Measurements from ENCODE around the gene PAAF1. TPM values are rescaled to one million over a fixed set of nuclear protein-coding genes. Genes with fewer than 3 reads are reported as not detected.
"Not testable (repeated sequence)": the region's sequence is repeated elsewhere in the genome, so short reads cannot be mapped to it uniquely, and the experiment has no call there.

PAAF1 gene
- polyA plus RNA-seq, 2 donors: 6.2 to 9.5 TPM

GRCh38 chr11:73878771-73879170 lies 2.0 kb downstream of the PAAF1 start:
- WGBS, 2 donors: 56 to 63% methylated on average over 1 of the region's 1 CpG

DNA sequence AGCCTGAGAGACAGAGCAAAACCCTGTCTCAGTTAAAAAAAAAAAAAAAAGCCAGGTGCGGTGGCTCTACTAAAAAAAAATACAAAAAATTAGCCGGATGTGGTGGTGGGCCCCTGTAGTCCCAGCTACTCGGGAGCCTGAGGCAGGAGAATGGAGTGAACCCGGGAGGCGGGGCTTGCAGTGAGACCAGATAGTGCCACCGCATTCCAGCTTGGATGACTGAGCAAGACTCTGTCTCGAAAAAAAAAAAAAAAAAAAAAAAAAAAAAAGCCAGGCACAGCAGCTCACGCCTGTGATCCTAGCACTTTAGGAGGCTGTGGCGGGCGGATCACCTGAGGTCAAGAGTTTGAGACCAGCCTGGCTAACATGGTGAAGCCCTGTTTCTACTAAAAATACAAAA lies 3.6 kb downstream of the PAAF1 start:
- WGBS, 2 donors: 84 to 90% methylated on average over 10 of the region's 10 CpGs
- not testable (repeated sequence) for H3K4me3 ChIP-seq (ENCODE audit: low read depth in 1 of 2, low read length in 2 of 2)

More at GRCh38 chr11:73878771-73879170, 2.0 kb downstream of the PAAF1 start:
- H3K36me3 ChIP-seq (ENCODE audit: control insufficient read depth in 2 of 2, insufficient read depth in 2 of 2, low read length in 1 of 2): no peaks in the 10 kb centered on the region
- H3K27ac ChIP-seq (ENCODE audit: low read depth in 2 of 2, low read length in 1 of 2): peak overlapping the region; percentile 15 to 26
- peaks cover 0 to 2% of the 10 kb centered on the region in 2 donors for H3K4me1 ChIP-seq (ENCODE audit: control insufficient read depth in 2 of 2, insufficient read depth in 2 of 2, low read length in 1 of 2)
- H3K4me3 ChIP-seq (ENCODE audit: low read depth in 1 of 2, low read length in 2 of 2): no peak overlapping the region
- H3K9me3 ChIP-seq (ENCODE audit: control insufficient read depth in 2 of 2, insufficient read depth in 1 of 2, low read depth in 1 of 2, low read length in 1 of 2): no peaks in the 10 kb centered on the region
- H3K27me3 ChIP-seq (ENCODE audit: control insufficient read depth in 1 of 2, insufficient read depth in 2 of 2, low read length in 2 of 2): no peaks in the 10 kb centered on the region

DNA sequence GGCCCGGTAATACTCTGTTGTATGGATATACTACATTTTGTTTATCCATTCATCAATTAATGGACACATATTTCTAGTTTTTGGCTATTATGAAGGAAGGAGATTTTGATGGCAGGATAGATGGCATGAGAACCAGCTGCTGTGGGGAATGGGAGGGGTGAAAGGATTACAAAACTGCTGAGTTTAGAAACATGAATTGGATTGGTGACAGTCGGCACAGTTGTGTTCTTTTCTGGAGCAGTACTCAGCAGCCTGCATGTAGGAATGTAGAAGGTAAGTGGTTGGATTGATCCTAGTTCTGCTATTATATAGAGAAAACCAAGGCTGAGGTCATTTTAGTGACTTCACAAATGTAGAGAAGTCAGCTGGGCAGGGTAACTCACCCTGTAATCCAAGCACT lies 7.1 kb downstream of the PAAF1 start:
- Histone ChIP-seq H3K27ac (ENCODE audit: low read depth in 2 of 2, low read length in 1 of 2) (no peak overlapping the region), H3K4me3 (ENCODE audit: low read depth in 1 of 2, low read length in 2 of 2) (no peak overlapping the region), H3K27me3 (ENCODE audit: control insufficient read depth in 1 of 2, insufficient read depth in 2 of 2, low read length in 2 of 2) (no peaks in the 10 kb centered on the region), H3K9me3 (ENCODE audit: control insufficient read depth in 2 of 2, insufficient read depth in 1 of 2, low read depth in 1 of 2, low read length in 1 of 2) (no peaks in the 10 kb centered on the region), H3K36me3 (ENCODE audit: control insufficient read depth in 2 of 2, insufficient read depth in 2 of 2, low read length in 1 of 2) (no peaks in the 10 kb centered on the region), H3K4me1 (ENCODE audit: control insufficient read depth in 2 of 2, insufficient read depth in 2 of 2, low read length in 1 of 2) (no peaks in the 10 kb centered on the region)
- WGBS, 2 donors: 85 to 95% methylated on average over 2 of the region's 2 CpGs

More for the DNA sequence above, 3.6 kb downstream of the PAAF1 start:
- not testable (repeated sequence) for H3K9me3 ChIP-seq (ENCODE audit: control insufficient read depth in 2 of 2, insufficient read depth in 1 of 2, low read depth in 1 of 2, low read length in 1 of 2); H3K27me3 ChIP-seq (ENCODE audit: control insufficient read depth in 1 of 2, insufficient read depth in 2 of 2, low read length in 2 of 2); H3K4me1 ChIP-seq (ENCODE audit: control insufficient read depth in 2 of 2, insufficient read depth in 2 of 2, low read length in 1 of 2); H3K36me3 ChIP-seq (ENCODE audit: control insufficient read depth in 2 of 2, insufficient read depth in 2 of 2, low read length in 1 of 2); H3K27ac ChIP-seq (ENCODE audit: low read depth in 2 of 2, low read length in 1 of 2)

DNA sequence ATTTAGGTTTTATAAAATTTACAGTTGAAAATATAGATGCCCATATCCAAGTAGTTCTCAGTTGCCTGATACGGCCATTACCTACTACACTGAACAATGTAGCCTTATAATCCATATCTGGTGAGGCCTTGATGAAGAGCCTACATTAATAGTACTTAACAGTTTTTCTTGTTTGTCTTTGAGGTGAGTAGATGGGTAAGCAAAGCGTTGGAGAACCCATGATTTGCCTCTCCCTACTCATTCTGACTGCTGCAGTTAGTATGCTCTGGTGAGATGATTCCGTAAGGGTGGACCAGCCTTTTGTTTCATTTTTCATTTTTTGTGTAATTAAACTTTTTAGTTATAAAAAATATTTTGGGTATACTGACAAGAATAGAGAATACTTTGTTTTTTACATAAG lies 11.4 kb downstream of the PAAF1 start:
- Histone ChIP-seq H3K36me3 (ENCODE audit: control insufficient read depth in 2 of 2, insufficient read depth in 2 of 2, low read length in 1 of 2) (no peaks in the 10 kb centered on the region), H3K4me1 (ENCODE audit: control insufficient read depth in 2 of 2, insufficient read depth in 2 of 2, low read length in 1 of 2) (no peaks in the 10 kb centered on the region), H3K27me3 (ENCODE audit: control insufficient read depth in 1 of 2, insufficient read depth in 2 of 2, low read length in 2 of 2) (no peaks in the 10 kb centered on the region), H3K9me3 (ENCODE audit: control insufficient read depth in 2 of 2, insufficient read depth in 1 of 2, low read depth in 1 of 2, low read length in 1 of 2) (no peaks in the 10 kb centered on the region), H3K4me3 (ENCODE audit: low read depth in 1 of 2, low read length in 2 of 2) (no peak overlapping the region), H3K27ac (ENCODE audit: low read depth in 2 of 2, low read length in 1 of 2) (no peak overlapping the region)
- WGBS, 2 donors: 93% methylated on average over 3 of the region's 3 CpGs

- Histone ChIP-seq H3K27me3 (ENCODE audit: control insufficient read depth in 1 of 2, insufficient read depth in 2 of 2, low read length in 2 of 2) (no peaks in the 10 kb centered on the region), H3K27ac (ENCODE audit: low read depth in 2 of 2, low read length in 1 of 2) (no peak overlapping the region), H3K4me1 (ENCODE audit: control insufficient read depth in 2 of 2, insufficient read depth in 2 of 2, low read length in 1 of 2) (no peaks in the 10 kb centered on the region), H3K9me3 (ENCODE audit: control insufficient read depth in 2 of 2, insufficient read depth in 1 of 2, low read depth in 1 of 2, low read length in 1 of 2) (no peaks in the 10 kb centered on the region), H3K36me3 (ENCODE audit: control insufficient read depth in 2 of 2, insufficient read depth in 2 of 2, low read length in 1 of 2) (no peaks in the 10 kb centered on the region), H3K4me3 (ENCODE audit: low read depth in 1 of 2, low read length in 2 of 2) (no peak overlapping the region)
- WGBS, 2 donors: 24 to 36% methylated on average over 1 of the region's 1 CpG
These were observed 12.2 kb downstream of the PAAF1 start for GRCh38 chr11:73889019-73889418.

GRCh38 chr11:73889536-73889935 lies 12.7 kb downstream of the PAAF1 start:
- Histone ChIP-seq H3K4me1 (ENCODE audit: control insufficient read depth in 2 of 2, insufficient read depth in 2 of 2, low read length in 1 of 2) (no peaks in the 10 kb centered on the region), H3K4me3 (ENCODE audit: low read depth in 1 of 2, low read length in 2 of 2) (no peak overlapping the region), H3K27ac (ENCODE audit: low read depth in 2 of 2, low read length in 1 of 2) (no peak overlapping the region), H3K27me3 (ENCODE audit: control insufficient read depth in 1 of 2, insufficient read depth in 2 of 2, low read length in 2 of 2) (no peaks in the 10 kb centered on the region), H3K9me3 (ENCODE audit: control insufficient read depth in 2 of 2, insufficient read depth in 1 of 2, low read depth in 1 of 2, low read length in 1 of 2) (no peaks in the 10 kb centered on the region), H3K36me3 (ENCODE audit: control insufficient read depth in 2 of 2, insufficient read depth in 2 of 2, low read length in 1 of 2) (no peaks in the 10 kb centered on the region)
- 90 to 92% methylated on average over 1 of the region's 1 CpG for WGBS, 2 donors

DNA sequence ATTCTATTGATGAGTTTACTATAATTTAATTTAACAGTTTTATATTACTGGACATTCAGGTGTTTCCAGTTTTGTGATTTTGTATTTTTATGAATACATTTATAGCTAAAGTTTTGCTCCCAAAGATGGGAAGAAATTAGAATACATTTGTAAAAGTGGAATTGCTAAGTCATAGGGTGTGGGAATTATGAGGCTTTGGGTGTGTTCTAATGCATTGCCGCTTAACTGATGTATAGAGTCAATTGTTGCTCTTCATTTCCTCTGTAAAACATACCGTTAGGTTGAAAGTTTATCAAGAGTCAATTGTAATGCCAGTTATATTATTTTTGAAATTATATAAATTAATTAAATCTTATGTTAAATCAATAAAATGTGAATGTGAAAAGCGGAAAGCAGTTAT lies 16.2 kb downstream of the PAAF1 start:
- Histone ChIP-seq H3K4me1 (ENCODE audit: control insufficient read depth in 2 of 2, insufficient read depth in 2 of 2, low read length in 1 of 2) (no peaks in the 10 kb centered on the region), H3K9me3 (ENCODE audit: control insufficient read depth in 2 of 2, insufficient read depth in 1 of 2, low read depth in 1 of 2, low read length in 1 of 2) (no peaks in the 10 kb centered on the region), H3K4me3 (ENCODE audit: low read depth in 1 of 2, low read length in 2 of 2) (no peak overlapping the region), H3K36me3 (ENCODE audit: control insufficient read depth in 2 of 2, insufficient read depth in 2 of 2, low read length in 1 of 2) (no peaks in the 10 kb centered on the region), H3K27ac (ENCODE audit: low read depth in 2 of 2, low read length in 1 of 2) (no peak overlapping the region), H3K27me3 (ENCODE audit: control insufficient read depth in 1 of 2, insufficient read depth in 2 of 2, low read length in 2 of 2) (no peaks in the 10 kb centered on the region)
- 97 to 98% methylated on average over 3 of the region's 3 CpGs for WGBS, 2 donors

DNA sequence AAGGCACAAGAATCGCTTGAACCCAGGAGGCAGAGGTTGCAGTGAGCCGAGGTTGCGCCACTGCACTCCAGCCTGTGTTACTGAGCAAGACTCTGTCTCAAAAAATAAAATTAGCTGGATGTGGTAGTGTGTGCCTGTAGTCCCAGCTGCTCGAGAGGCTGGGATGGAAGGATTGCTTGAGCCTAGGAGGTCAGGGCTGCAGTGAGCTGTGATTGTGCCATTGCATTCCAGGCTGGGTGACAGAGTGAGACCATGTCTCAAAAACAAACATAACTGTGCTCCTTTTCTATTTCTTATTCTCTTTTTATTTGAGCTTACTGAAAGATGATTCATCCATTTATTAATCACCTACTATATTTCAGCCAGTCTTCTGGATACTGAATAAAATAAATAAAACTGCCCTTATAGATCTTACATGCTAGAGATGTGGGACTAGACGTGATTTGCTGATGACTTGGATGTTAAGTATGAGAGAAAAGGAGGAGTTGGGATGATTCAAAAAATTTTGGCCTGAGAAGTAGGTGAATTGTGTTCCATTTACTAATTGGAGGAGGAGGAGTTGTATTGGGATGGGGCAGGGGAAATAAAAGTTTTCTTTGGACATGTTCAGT lies 18.0 kb downstream of the PAAF1 start:
- Histone ChIP-seq H3K27ac (ENCODE audit: low read depth in 2 of 2, low read length in 1 of 2) (no peak overlapping the region), H3K4me1 (ENCODE audit: control insufficient read depth in 2 of 2, insufficient read depth in 2 of 2, low read length in 1 of 2) (no peaks in the 10 kb centered on the region), H3K9me3 (ENCODE audit: control insufficient read depth in 2 of 2, insufficient read depth in 1 of 2, low read depth in 1 of 2, low read length in 1 of 2) (no peaks in the 10 kb centered on the region), H3K27me3 (ENCODE audit: control insufficient read depth in 1 of 2, insufficient read depth in 2 of 2, low read length in 2 of 2) (no peaks in the 10 kb centered on the region), H3K36me3 (ENCODE audit: control insufficient read depth in 2 of 2, insufficient read depth in 2 of 2, low read length in 1 of 2) (peaks cover 0 to 3% of the 10 kb centered on the region in 2 donors), H3K4me3 (ENCODE audit: low read depth in 1 of 2, low read length in 2 of 2) (no peak overlapping the region)
- 90 to 93% methylated on average over 5 of the region's 5 CpGs for WGBS, 2 donors

GRCh38 chr11:73902303-73902702 lies 25.5 kb downstream of the PAAF1 start:
- H3K9me3 ChIP-seq (ENCODE audit: control insufficient read depth in 2 of 2, insufficient read depth in 1 of 2, low read depth in 1 of 2, low read length in 1 of 2): no peaks in the 10 kb centered on the region
- no peak overlapping the region for H3K27ac ChIP-seq (ENCODE audit: low read depth in 2 of 2, low read length in 1 of 2)
- H3K4me1 ChIP-seq (ENCODE audit: control insufficient read depth in 2 of 2, insufficient read depth in 2 of 2, low read length in 1 of 2): no peaks in the 10 kb centered on the region
- no peaks in the 10 kb centered on the region for H3K27me3 ChIP-seq (ENCODE audit: control insufficient read depth in 1 of 2, insufficient read depth in 2 of 2, low read length in 2 of 2)
- no peak overlapping the region for H3K4me3 ChIP-seq (ENCODE audit: low read depth in 1 of 2, low read length in 2 of 2)
- peaks cover 5 to 7% of the 10 kb centered on the region in 2 donors for H3K36me3 ChIP-seq (ENCODE audit: control insufficient read depth in 2 of 2, insufficient read depth in 2 of 2, low read length in 1 of 2)
- 78 to 95% methylated on average over 1 of the region's 1 CpG for WGBS, 2 donors

GRCh38 chr11:73907191-73907590 lies 30.4 kb downstream of the PAAF1 start:
- Histone ChIP-seq H3K4me3 (ENCODE audit: low read depth in 1 of 2, low read length in 2 of 2) (no peak overlapping the region), H3K4me1 (ENCODE audit: control insufficient read depth in 2 of 2, insufficient read depth in 2 of 2, low read length in 1 of 2) (no peaks in the 10 kb centered on the region), H3K36me3 (ENCODE audit: control insufficient read depth in 2 of 2, insufficient read depth in 2 of 2, low read length in 1 of 2) (peaks cover 3 to 4% of the 10 kb centered on the region in 2 donors), H3K27ac (ENCODE audit: low read depth in 2 of 2, low read length in 1 of 2) (no peak overlapping the region), H3K9me3 (ENCODE audit: control insufficient read depth in 2 of 2, insufficient read depth in 1 of 2, low read depth in 1 of 2, low read length in 1 of 2) (no peaks in the 10 kb centered on the region), H3K27me3 (ENCODE audit: control insufficient read depth in 1 of 2, insufficient read depth in 2 of 2, low read length in 2 of 2) (no peaks in the 10 kb centered on the region)
- 87 to 90% methylated on average over 4 of the region's 4 CpGs for WGBS, 2 donors

Data from esophagus (tissue), 2 donors.